IgD-negative memory B cell (primary cell): ENCODE measurements around the gene FNDC1. TPM values are rescaled to one million over a fixed set of nuclear protein-coding genes. Genes with fewer than 3 reads are reported as not detected.

Experiments
- H3K27ac Mint-ChIP-seq, 3 donors: one replicate each; pipeline ENCODE4 v1.8.0; 2020 to 2022; ENCODE audit warnings: mild to moderate bottlenecking in 3 of 3, mixed read lengths in 3 of 3, moderate library complexity in 1 of 3
- H3K27me3 Mint-ChIP-seq: one replicate; pipeline ENCODE4 v1.8.0; 2021; ENCODE audit warnings: mixed read lengths
- H3K36me3 Mint-ChIP-seq: one replicate; pipeline ENCODE4 v1.8.0; 2020; ENCODE audit warnings: mild to moderate bottlenecking, mixed read lengths
- H3K4me1 Mint-ChIP-seq, 3 donors: one replicate each; pipeline ENCODE4 v1.8.0; 2020 to 2022; ENCODE audit warnings: mixed read lengths in 3 of 3, mild to moderate bottlenecking in 1 of 3
- H3K4me3 Mint-ChIP-seq, 4 donors: one replicate each; pipeline ENCODE4 v1.8.0; 2020 to 2022; ENCODE audit warnings: mild to moderate bottlenecking in 4 of 4, mixed read lengths in 4 of 4, moderate library complexity in 3 of 4
- H3K9me3 Mint-ChIP-seq, 3 donors: one replicate each; pipeline ENCODE4 v1.8.0; 2020 to 2021; ENCODE audit warnings: mixed read lengths in 3 of 3, mild to moderate bottlenecking in 1 of 3
- polyA plus RNA-seq: library from polyadenylated mRNA; unstranded; fragments of 300-500 nt; fragmentation: Illumina TruSeq; gene quantifications from one replicate; pipeline ENCODE4 v1.2.3, GENCODE V29; 2021

The FNDC1 gene
- polyA plus RNA-seq, 1 donor from 2014 or later, result not detected

- no peaks in the 10 kb centered on the region for H3K4me1 Mint-ChIP-seq
- H3K4me3 Mint-ChIP-seq, result no peak overlapping the region
- peaks cover 0 to 1% (median 0%) of the 10 kb centered on the region in 3 donors for H3K9me3 Mint-ChIP-seq
- peaks cover 2% of the 10 kb centered on the region for H3K36me3 Mint-ChIP-seq
- no peak overlapping the region for H3K27ac Mint-ChIP-seq
- peaks cover 11% of the 10 kb centered on the region for H3K27me3 Mint-ChIP-seq
Observed at GRCh38 chr6:159305804-159306537, 136.8 kb downstream of the FNDC1 start.

- peaks cover 0 to 1% (median 0%) of the 10 kb centered on the region in 3 donors for H3K9me3 Mint-ChIP-seq
- no peaks in the 10 kb centered on the region for H3K4me1 Mint-ChIP-seq
- H3K27me3 Mint-ChIP-seq, result peaks cover 11% of the 10 kb centered on the region
- no peak overlapping the region for H3K27ac Mint-ChIP-seq
- H3K4me3 Mint-ChIP-seq, result no peak overlapping the region
- H3K36me3 Mint-ChIP-seq, result peaks cover 2% of the 10 kb centered on the region
Observed at GRCh38 chr6:159307246-159307790, 138.1 kb downstream of the FNDC1 start.

- H3K4me3 Mint-ChIP-seq, result no peak overlapping the region
- H3K36me3 Mint-ChIP-seq, result peaks cover 2% of the 10 kb centered on the region
- no peaks in the 10 kb centered on the region for H3K4me1 Mint-ChIP-seq
- no peak overlapping the region for H3K27ac Mint-ChIP-seq
- peaks cover 0 to 1% (median 0%) of the 10 kb centered on the region in 3 donors for H3K9me3 Mint-ChIP-seq
- peaks cover 11% of the 10 kb centered on the region for H3K27me3 Mint-ChIP-seq
Observed at GRCh38 chr6:159308198-159308597, 139.0 kb downstream of the FNDC1 start.

DNA sequence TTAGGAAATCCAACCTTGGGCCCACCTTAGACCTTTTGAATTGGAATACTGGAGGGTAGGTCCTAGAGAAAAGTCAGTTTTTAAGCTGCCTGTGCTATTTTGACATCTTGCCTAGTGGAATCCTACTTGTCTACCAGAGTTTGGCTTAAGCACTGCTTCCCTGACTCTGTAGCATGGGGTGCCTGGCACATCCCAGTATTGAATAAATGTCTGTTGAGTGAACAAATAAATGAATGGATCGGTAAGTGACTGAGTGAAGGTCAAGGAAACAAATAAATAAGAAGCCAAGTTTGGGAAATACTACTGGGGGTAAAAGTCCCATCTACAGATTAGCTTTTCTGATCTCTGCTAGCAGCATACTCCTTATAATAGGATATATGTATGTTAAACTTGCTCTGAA is 140.5 kb downstream of the FNDC1 start:
- Mint-ChIP-seq H3K9me3 (peaks cover 0 to 1% (median 0%) of the 10 kb centered on the region in 3 donors), H3K27ac (no peak overlapping the region), H3K4me1 (peaks cover 0 to 2% (median 0%) of the 10 kb centered on the region in 3 donors), H3K27me3 (peaks cover 7% of the 10 kb centered on the region), H3K4me3 (no peak overlapping the region), H3K36me3 (peaks cover 2% of the 10 kb centered on the region)

DNA sequence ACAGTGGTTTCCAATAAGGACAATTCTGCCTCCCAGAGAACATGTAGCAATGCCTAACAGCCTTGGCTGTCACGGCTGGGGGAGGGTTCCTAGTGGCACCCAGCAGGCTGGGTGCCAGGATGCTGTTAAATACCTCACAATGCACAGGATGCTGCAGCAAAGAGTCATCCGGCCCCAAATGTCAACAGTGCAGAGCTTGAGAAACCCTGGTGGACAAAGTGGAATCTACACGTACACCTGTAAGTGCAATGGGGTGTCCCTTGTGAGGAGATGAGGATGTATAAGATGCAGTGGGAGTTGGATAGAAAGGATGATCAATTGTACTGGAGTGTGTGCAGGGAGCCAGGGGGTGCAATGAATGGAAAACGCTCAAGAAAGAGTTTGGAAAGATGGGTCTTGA is 142.4 kb downstream of the FNDC1 start:
- peaks cover 2% of the 10 kb centered on the region for H3K36me3 Mint-ChIP-seq

GRCh38 chr6:159312206-159312605 is 143.0 kb downstream of the FNDC1 start:
- Mint-ChIP-seq H3K4me3 (no peak overlapping the region), H3K36me3 (peaks cover 2% of the 10 kb centered on the region), H3K27ac (no peak overlapping the region), H3K9me3 (peaks cover 0 to 1% (median 0%) of the 10 kb centered on the region in 3 donors), H3K27me3 (peaks cover 2% of the 10 kb centered on the region), H3K4me1 (peaks cover 0 to 2% (median 0%) of the 10 kb centered on the region in 3 donors)

More for the DNA sequence above, 142.4 kb downstream of the FNDC1 start:
- H3K9me3 Mint-ChIP-seq, result peaks cover 0 to 1% (median 0%) of the 10 kb centered on the region in 3 donors
- H3K27me3 Mint-ChIP-seq, result peaks cover 4% of the 10 kb centered on the region
- H3K4me1 Mint-ChIP-seq, result peaks cover 0 to 2% (median 0%) of the 10 kb centered on the region in 3 donors
- H3K4me3 Mint-ChIP-seq, result no peak overlapping the region
- H3K27ac Mint-ChIP-seq, result no peak overlapping the region

- Mint-ChIP-seq H3K9me3 (peaks cover 0 to 1% (median 0%) of the 10 kb centered on the region in 3 donors), H3K4me3 (no peak overlapping the region)
Observed at GRCh38 chr6:159313018-159313417, 143.8 kb downstream of the FNDC1 start.

GRCh38 chr6:159315562-159315961 is 146.4 kb downstream of the FNDC1 start:
- no peaks in the 10 kb centered on the region for H3K9me3 Mint-ChIP-seq
- H3K4me1 Mint-ChIP-seq, result peaks cover 0 to 2% (median 0%) of the 10 kb centered on the region in 3 donors
- peaks cover 2% of the 10 kb centered on the region for H3K27me3 Mint-ChIP-seq
- H3K4me3 Mint-ChIP-seq, result no peak overlapping the region
- H3K36me3 Mint-ChIP-seq, result peaks cover 2% of the 10 kb centered on the region
- H3K27ac Mint-ChIP-seq, result no peak overlapping the region

More at GRCh38 chr6:159313018-159313417, 143.8 kb downstream of the FNDC1 start:
- Mint-ChIP-seq H3K4me1 (peaks cover 0 to 2% (median 0%) of the 10 kb centered on the region in 3 donors), H3K36me3 (peaks cover 2% of the 10 kb centered on the region), H3K27ac (no peak overlapping the region), H3K27me3 (peaks cover 2% of the 10 kb centered on the region)

- H3K36me3 Mint-ChIP-seq, result no peaks in the 10 kb centered on the region
- no peaks in the 10 kb centered on the region for H3K9me3 Mint-ChIP-seq
- peaks cover 0 to 2% (median 0%) of the 10 kb centered on the region in 3 donors for H3K4me1 Mint-ChIP-seq
- peaks cover 2% of the 10 kb centered on the region for H3K27me3 Mint-ChIP-seq
- no peak overlapping the region for H3K27ac Mint-ChIP-seq
- no peak overlapping the region for H3K4me3 Mint-ChIP-seq
Observed at GRCh38 chr6:159317430-159317829, 148.2 kb downstream of the FNDC1 start.

DNA sequence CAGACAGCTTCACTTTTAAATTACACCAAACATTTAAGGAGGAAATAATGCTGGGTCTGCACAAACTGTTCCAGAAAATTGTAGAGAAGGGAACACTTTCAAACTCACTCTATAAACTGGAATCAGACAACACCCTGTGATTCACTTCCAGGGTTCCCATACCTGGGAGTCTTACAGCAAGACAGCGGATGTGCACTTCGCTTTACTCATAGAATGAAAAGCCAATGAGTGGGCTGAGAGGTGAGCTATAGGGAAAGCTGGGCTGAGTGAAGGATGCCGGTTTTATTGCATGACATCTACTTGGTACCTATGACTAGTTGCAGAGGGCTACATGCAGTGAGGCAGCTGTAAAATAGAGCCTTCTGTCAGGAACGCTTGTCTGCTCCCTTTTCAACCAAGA is 152.1 kb downstream of the FNDC1 start:
- H3K4me1 Mint-ChIP-seq, result no peaks in the 10 kb centered on the region
- H3K4me3 Mint-ChIP-seq, result no peak overlapping the region
- H3K27me3 Mint-ChIP-seq, result peaks cover 5% of the 10 kb centered on the region
- no peak overlapping the region for H3K27ac Mint-ChIP-seq
- H3K36me3 Mint-ChIP-seq, result no peaks in the 10 kb centered on the region
- no peaks in the 10 kb centered on the region for H3K9me3 Mint-ChIP-seq

Other genes with a start within 250 kb of the FNDC1 start
- 4.3 TPM for gene RSPH3, start 169.2 kb upstream of the FNDC1 start, polyA plus RNA-seq
- gene TAGAP, start 124.4 kb upstream of the FNDC1 start, polyA plus RNA-seq, result 157 TPM